Activated naive CD4-positive, alpha-beta T cell treated with anti-CD3 and anti-CD28 coated beads, Interleukin-2, amount 50 U/mL, for 72 hours (primary cell): ENCODE results near the gene ARFGAP3. TPM values are rescaled to one million over a fixed set of nuclear protein-coding genes. Genes with fewer than 3 reads are reported as not detected.

Experiments used
- ATAC-seq, 2 donors: fragments of 150-1000 bp; cut with Tn5 transposase; 2 replicates each; pipeline ENCODE4 v1.10.0; 2021; ENCODE audit warnings: mild to moderate bottlenecking in 2 of 2, moderate library complexity in 2 of 2
- DNase-seq, 2 donors: peaks; one replicate each; pipeline ENCODE4 v3.0.0; 2021 to 2022; ENCODE audit warnings: low spot score in 2 of 2
- H3K27ac Mint-ChIP-seq, 2 donors: one replicate each; pipeline ENCODE4 v1.8.0; 2022; ENCODE audit warnings: mild to moderate bottlenecking in 2 of 2, mixed read lengths in 2 of 2
- H3K36me3 Mint-ChIP-seq, 2 donors: one replicate each; pipeline ENCODE4 v1.8.0; 2022; ENCODE audit warnings: mixed read lengths in 2 of 2
- H3K9me3 Mint-ChIP-seq, 2 donors: one replicate each; pipeline ENCODE4 v1.8.0; 2022; ENCODE audit warnings: mixed read lengths in 2 of 2
- total RNA-seq, 2 donors: library from RNA; stranded (reverse); gene quantifications; one replicate each; pipeline ENCODE4 v1.2.3, GENCODE V29; 2022

ARFGAP3 gene, protein sequence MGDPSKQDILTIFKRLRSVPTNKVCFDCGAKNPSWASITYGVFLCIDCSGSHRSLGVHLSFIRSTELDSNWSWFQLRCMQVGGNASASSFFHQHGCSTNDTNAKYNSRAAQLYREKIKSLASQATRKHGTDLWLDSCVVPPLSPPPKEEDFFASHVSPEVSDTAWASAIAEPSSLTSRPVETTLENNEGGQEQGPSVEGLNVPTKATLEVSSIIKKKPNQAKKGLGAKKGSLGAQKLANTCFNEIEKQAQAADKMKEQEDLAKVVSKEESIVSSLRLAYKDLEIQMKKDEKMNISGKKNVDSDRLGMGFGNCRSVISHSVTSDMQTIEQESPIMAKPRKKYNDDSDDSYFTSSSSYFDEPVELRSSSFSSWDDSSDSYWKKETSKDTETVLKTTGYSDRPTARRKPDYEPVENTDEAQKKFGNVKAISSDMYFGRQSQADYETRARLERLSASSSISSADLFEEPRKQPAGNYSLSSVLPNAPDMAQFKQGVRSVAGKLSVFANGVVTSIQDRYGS
- total RNA-seq, result 10 to 100 TPM; 23.3 to 47.3 TPM

- Mint-ChIP-seq H3K9me3 (no peaks in the 10 kb centered on the region), H3K36me3 (peaks cover 4 to 10% of the 10 kb centered on the region in 2 donors), H3K27ac (peak within 1 kb of the TSS; percentile 86 to 97)
- DNase-seq, result peak; percentile 97 to 98
- ATAC-seq, result peak; percentile 87 to 88
Measured at GRCh38 chr22:42856865-42857704, at the start of gene ARFGAP3. Gene ARFGAP3, minus strand, starts transcription at chr22:42857273. Its CDS starts 91 bp downstream, at chr22:42857182.

GRCh38 chr22:42905702-42906183 is 48.7 kb upstream of the ARFGAP3 start:
- no peaks in the 10 kb centered on the region for H3K36me3 Mint-ChIP-seq
- no peaks in the 10 kb centered on the region for H3K9me3 Mint-ChIP-seq
- H3K27ac Mint-ChIP-seq, result no peak overlapping the region
- ATAC-seq, result no peak
- no peak for DNase-seq

GRCh38 chr22:42905217-42905616 is 48.1 kb upstream of the ARFGAP3 start:
- no peaks in the 10 kb centered on the region for H3K9me3 Mint-ChIP-seq
- ATAC-seq (no peak), DNase-seq (no peak)
- no peak overlapping the region for H3K27ac Mint-ChIP-seq
- H3K36me3 Mint-ChIP-seq, result no peaks in the 10 kb centered on the region

DNA sequence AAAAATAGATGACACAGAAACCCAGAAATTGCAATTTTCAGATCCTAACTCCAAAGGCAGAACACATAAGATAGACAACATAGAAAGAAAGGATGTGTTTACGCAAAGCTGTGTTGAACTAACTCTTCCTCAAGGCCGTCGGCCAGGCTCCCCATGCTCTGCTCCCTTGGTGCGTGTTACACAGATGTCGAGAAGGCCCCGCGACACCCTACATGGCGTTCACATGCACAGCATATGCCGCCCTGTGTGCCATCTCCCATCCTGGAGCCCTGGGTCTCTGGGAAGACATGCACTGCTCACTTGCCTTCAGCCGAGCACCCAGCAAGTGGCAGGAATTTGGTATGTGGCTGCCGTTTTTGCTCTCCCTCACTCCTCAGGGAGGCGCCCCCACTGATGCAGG is 47.0 kb upstream of the ARFGAP3 start:
- Mint-ChIP-seq H3K9me3 (no peaks in the 10 kb centered on the region), H3K36me3 (no peaks in the 10 kb centered on the region), H3K27ac (no peak overlapping the region)
- DNase-seq (no peak), ATAC-seq (no peak)

DNA sequence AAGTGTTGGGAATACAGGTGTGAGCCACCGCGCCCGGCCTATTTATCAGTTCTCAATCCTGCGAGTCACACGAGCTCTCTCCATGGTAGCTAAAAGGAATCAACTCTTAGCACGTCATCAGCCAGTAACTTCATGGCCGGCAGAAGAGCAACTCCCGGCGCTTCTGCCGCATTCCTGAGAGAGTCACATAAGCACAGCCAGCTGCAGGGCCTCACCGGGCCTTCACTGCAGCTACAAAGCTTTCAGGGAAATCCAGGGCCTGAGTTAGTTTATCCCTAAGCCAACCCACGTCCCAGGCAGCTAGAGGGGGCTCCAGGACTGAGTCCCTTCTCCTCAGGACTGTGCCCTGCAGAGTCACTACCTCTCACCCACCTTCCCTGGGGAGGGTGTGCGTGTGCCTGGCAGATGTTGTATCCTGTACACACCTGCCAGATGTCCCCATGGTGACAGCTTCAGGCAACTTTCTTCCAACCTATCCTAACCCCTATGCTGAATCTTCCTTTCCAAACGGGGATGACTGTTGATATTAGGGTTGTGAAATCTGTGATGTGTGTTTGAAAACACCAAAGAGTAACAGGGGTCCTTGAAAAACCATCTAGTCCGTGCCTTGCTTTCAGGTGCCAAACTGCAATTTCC is 45.9 kb upstream of the ARFGAP3 start:
- no peaks in the 10 kb centered on the region for H3K9me3 Mint-ChIP-seq

GRCh38 chr22:42901790-42902508 is 44.9 kb upstream of the ARFGAP3 start:
- DNase-seq (no peak), ATAC-seq (no peak)
- no peaks in the 10 kb centered on the region for H3K36me3 Mint-ChIP-seq
- H3K9me3 Mint-ChIP-seq, result no peaks in the 10 kb centered on the region
- H3K27ac Mint-ChIP-seq, result no peak overlapping the region

More for the DNA sequence above, 45.9 kb upstream of the ARFGAP3 start:
- ATAC-seq, result no peak
- no peak for DNase-seq
- Mint-ChIP-seq H3K27ac (peak overlapping the region; percentile 41 to 55), H3K36me3 (no peaks in the 10 kb centered on the region)

DNA sequence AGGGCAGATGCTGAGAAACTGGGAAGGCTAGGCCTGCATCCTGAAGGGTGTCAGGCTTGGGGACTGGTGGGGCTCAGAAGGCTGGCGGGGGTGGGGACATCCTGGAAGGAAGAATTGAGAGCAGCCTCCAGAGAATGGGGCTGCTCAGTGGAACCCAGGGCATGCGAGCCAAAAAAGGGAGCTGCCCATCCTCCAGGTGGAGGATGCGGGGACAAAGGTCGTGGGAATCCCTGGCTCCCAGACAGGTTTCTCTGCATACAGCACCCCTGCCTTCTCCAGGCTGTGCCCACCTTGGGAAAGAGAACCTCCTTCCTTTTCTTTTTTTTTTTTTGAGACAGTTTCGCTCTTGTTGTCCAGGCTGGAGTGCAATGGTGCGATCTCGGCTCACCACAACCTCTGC is 40.9 kb upstream of the ARFGAP3 start:
- Mint-ChIP-seq H3K27ac (peak overlapping the region in 1 of 2 donors; percentile 66), H3K9me3 (no peaks in the 10 kb centered on the region), H3K36me3 (no peaks in the 10 kb centered on the region)
- ATAC-seq, result no peak
- DNase-seq, result no peak

DNA sequence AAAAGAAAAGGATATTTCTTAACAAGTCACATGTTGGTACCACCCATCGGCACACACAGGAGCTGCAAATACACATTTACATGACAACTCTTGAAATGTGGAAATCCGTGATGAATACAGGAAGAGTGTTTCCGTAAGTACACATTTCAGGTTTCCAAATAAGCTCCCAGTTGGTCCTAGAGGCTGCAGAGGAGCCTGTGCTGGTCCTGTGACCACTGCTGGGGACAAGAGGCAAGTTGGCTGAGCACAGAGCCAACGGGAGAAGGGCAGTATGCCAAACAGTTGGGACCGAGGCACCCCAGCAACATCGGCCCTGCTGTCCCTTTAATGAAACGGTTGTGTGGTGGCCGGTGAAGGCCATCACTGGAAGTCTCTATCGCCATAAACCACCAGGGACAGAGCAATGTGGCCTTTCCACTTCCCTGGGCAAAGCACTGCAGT is 38.5 kb upstream of the ARFGAP3 start:
- H3K27ac Mint-ChIP-seq, result peak overlapping the region; percentile 78 to 90
- no peaks in the 10 kb centered on the region for H3K36me3 Mint-ChIP-seq
- no peak for ATAC-seq

DNA sequence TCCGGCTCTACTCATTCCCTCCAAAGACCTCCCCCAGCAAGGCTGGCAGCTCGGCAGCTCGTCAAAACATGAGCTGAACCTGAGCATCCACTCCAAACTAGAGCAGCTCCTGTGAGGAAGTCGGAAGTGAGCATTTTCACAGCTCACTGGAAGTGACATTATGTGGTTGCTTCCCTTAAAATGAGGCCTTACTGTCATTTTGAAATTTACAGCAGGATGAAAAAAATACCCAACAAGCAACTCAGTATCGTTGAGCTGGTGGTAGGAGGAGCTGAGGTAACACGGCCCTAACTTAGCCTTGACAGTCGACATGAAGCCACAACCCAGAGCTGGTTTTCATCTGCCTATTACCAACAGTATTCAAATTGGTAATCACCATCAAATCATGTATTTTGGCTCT is 38.0 kb upstream of the ARFGAP3 start:
- ATAC-seq, result peak; percentile 84 to 86

More for the DNA sequence above, 38.5 kb upstream of the ARFGAP3 start:
- no peaks in the 10 kb centered on the region for H3K9me3 Mint-ChIP-seq
- no peak for DNase-seq

GRCh38 chr22:42893371-42894150 is 36.5 kb upstream of the ARFGAP3 start:
- no peaks in the 10 kb centered on the region for H3K9me3 Mint-ChIP-seq
- ATAC-seq (no peak), DNase-seq (no peak)
- H3K27ac Mint-ChIP-seq, result peak overlapping the region; percentile 14 to 49
- H3K36me3 Mint-ChIP-seq, result no peaks in the 10 kb centered on the region

More for the DNA sequence above, 38.0 kb upstream of the ARFGAP3 start:
- Mint-ChIP-seq H3K36me3 (no peaks in the 10 kb centered on the region), H3K9me3 (no peaks in the 10 kb centered on the region), H3K27ac (peak overlapping the region; percentile 78 to 90)
- DNase-seq, result peak in 1 of 2 donors; percentile 17

DNA sequence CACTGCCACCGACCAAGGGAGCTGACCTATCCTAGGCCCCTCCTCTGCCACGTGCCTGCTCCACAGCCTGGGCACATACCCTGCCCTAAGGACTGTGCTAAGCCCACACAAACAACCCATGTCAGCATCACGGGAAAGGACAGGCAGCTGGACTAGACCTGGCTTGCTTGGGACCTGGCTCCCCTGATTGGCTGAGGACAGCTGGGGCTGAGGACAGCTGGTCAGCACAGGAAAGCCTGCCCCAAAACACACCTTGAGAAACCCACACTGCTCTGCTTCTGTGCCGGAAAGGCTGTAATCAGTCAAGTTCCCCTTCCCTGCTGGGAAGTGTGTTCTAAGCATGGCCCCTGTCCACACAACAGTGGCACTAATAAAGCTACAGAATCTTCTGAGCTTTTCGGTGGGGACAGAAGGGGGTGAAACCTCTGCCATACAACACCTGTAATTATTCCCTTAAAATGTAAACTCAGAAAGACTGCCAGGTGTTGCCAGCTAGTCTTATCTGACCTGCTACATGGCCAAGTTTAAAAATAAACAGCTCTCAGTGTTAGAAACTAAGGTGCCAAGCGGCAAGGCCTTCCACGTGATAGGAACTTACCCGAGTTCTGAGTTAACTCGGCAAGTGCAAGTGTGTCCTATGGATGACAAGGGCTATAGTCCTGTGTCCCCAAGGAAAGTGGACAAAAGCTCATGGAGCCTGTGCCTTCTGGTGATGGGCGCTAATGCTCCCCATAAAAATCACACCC is 35.7 kb upstream of the ARFGAP3 start:
- ATAC-seq, result no peak
- H3K27ac Mint-ChIP-seq, result peak overlapping the region in 1 of 2 donors; percentile 49
- no peaks in the 10 kb centered on the region for H3K9me3 Mint-ChIP-seq
- no peak for DNase-seq
- no peaks in the 10 kb centered on the region for H3K36me3 Mint-ChIP-seq

DNA sequence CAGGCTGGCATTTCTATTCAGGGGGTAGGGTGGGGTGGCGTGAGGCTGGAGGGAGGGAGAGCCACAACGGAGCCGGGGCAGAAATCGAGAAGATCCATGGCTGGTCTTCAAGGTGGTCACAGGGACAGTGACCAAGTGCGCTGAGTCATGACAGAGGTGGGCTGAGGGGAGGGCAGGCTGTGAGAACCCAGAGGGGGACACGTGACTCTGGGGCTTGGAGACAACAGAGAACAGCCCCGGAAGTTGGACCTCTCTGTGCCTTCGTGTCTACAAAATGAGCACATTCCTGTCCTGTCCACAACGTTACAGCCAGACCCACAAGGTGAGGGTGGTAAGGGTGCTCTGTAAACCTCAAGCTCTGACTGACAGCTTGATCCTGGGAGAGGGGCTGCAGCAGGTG is 35.1 kb upstream of the ARFGAP3 start:
- Mint-ChIP-seq H3K36me3 (no peaks in the 10 kb centered on the region), H3K9me3 (no peaks in the 10 kb centered on the region), H3K27ac (peak overlapping the region in 1 of 2 donors; percentile 74)
- DNase-seq (no peak), ATAC-seq (no peak)

- peak overlapping the region in 1 of 2 donors; percentile 36 for H3K27ac Mint-ChIP-seq
- no peaks in the 10 kb centered on the region for H3K9me3 Mint-ChIP-seq
- H3K36me3 Mint-ChIP-seq, result no peaks in the 10 kb centered on the region
- ATAC-seq (no peak), DNase-seq (no peak)
Measured at GRCh38 chr22:42891696-42892095, 34.6 kb upstream of the ARFGAP3 start.

DNA sequence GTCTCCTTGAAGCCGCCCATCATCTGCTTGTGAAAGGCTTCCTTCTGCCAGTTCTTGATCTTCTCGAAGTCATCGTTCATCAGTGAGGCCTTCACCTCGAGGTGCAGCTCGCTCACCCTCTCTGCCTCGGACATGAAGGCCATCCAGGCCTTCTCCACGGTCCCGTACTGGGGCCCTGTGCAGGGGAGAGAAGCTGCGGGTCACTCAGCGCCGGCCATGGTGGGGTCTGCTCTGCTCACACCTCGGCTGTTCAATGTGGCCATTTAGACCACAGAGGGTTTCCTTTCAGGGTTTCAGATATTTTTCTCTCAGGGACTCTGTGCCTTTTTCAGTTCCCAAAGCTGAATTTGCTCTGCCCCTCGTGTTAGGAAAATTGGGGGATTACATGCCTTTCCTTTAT is 33.9 kb upstream of the ARFGAP3 start:
- Mint-ChIP-seq H3K27ac (no peak overlapping the region), H3K9me3 (no peaks in the 10 kb centered on the region), H3K36me3 (no peaks in the 10 kb centered on the region)
- ATAC-seq (no peak), DNase-seq (no peak)

- Mint-ChIP-seq H3K36me3 (no peaks in the 10 kb centered on the region), H3K9me3 (no peaks in the 10 kb centered on the region), H3K27ac (peak overlapping the region; percentile 9 to 49)
- ATAC-seq, result peak; percentile 33 to 66
- no peak for DNase-seq
Measured at GRCh38 chr22:42889304-42889703, 32.2 kb upstream of the ARFGAP3 start.
